ENCODE measurements around the gene CES2. TPM values are rescaled to one million over a fixed set of nuclear protein-coding genes. Genes with fewer than 3 reads are reported as not detected.
"Not testable (repeated sequence)": the region's sequence is repeated elsewhere in the genome, so short reads cannot be mapped to it uniquely, and the experiment has no call there.

The CES2 gene
- polyA plus RNA-seq, 2 of the 4 experiments (the other 2 are of a cell fraction) = 20.3 to 20.4 TPM

DNA sequence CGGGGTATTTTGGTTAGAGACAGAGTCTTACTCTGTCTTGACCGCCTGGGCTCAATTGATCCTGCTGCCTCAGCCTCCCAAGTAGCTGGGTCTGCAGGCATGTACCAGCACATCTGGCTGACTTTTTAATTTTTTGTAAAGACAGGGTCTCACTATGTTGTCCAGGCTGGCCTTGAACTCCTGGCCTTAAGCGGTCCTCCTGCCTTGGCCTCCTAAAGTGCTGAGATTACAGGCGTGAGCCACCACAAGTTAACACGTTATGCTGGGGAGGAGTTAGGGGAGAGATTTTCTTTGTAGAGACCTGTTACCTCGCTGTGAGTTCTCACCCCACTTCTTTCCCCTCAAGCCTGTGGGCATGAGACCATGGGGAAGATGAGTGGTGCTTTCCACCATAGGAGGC is 51.2 kb downstream of the CES2 start (continued):
- no peak for TF ChIP-seq REST (IDR thresholded peaks at IDR 0.05)
- no peak for TF ChIP-seq POLR2AphosphoS2 (conservative IDR thresholded peaks at IDR 0.05; ENCODE audit: low read length)
- no peak for TF ChIP-seq FOSB (CRISPR knock-in tag; IDR thresholded peaks at IDR 0.05)

GRCh38 chr16:66988197-66988788 is 53.0 kb downstream of the CES2 start, which contains the start of gene CES4A:
CES4A (plus strand) TSS chr16:66988589; CDS start chr16:66988773, 184 bp downstream.
- H3K4me1 ChIP-seq = peaks cover 4% of the 10 kb centered on the region; the same call in 1 of the 3 replicates
- CTCF ChIA-PET = interaction anchor here (0.7 to 9.5 kb wide), 6 partner anchors 11 to 182 kb away, joined by 3 to 68 read pairs (median 4); partner anchors contain the start of genes B3GNT9, CES3 and NOL3
- ATAC-seq (peak; percentile 57 to 60; a peak in 5 of 6 replicates), FAIRE-seq (no peak), DNase-seq (ENCODE audit: low read depth in 1 of 2, low spot score in 1 of 2) (no peak)
- POLR2A ChIA-PET = no interaction called here
- H3K4me2 ChIP-seq = no peak within 1 kb of the TSS
- no peak within 1 kb of the TSS for H3K4me3 ChIP-seq
- no peak for TF ChIP-seq CHD2 (IDR thresholded peaks at IDR 0.05; ENCODE audit: low read length, partially characterized antibody)
- TF ChIP-seq SREBF2 (IDR thresholded peaks at IDR 0.05) = no peak
- TF ChIP-seq HOXB5 (CRISPR knock-in tag; IDR thresholded peaks at IDR 0.05) = no peak
- 69% methylated on average over 11 of the region's 11 CpGs for WGBS (ENCODE audit: missing lambda C conversion rate)
- peak within 1 kb of the TSS; percentile 38 to 44; a peak in 2 of 6 replicates for H3K27ac ChIP-seq
- H3K9me3 ChIP-seq = no peaks in the 10 kb centered on the region

GRCh38 chr16:66991545-66992077 is 56.3 kb downstream of the CES2 start:
- Histone ChIP-seq H3K4me2 (no peak overlapping the region), H3K27ac (peak overlapping the region in 1 of 2 experiments; percentile 31; a peak in 1 of 6 replicates), H3K9me3 (no peaks in the 10 kb centered on the region), H3K4me3 (no peak overlapping the region), H3K4me1 (peaks cover 15% of the 10 kb centered on the region)
- TF ChIP-seq FOSB (CRISPR knock-in tag; IDR thresholded peaks at IDR 0.05) (no peak), GATA3 (IDR thresholded peaks at IDR 0.05; ENCODE audit: borderline replicate concordance) (no peak), RARB (CRISPR knock-in tag; IDR thresholded peaks at IDR 0.05) (no peak), HDAC2 (IDR thresholded peaks at IDR 0.05) (no peak), HOXB5 (CRISPR knock-in tag; IDR thresholded peaks at IDR 0.05) (no peak), CTCF (IDR thresholded peaks at IDR 0.05) (no peak), EHMT2 (IDR thresholded peaks at IDR 0.05; ENCODE audit: low read depth) (no peak), FOSL2 (IDR thresholded peaks at IDR 0.05) (no peak), FOSL2 (CRISPR knock-in tag; IDR thresholded peaks at IDR 0.05) (no peak), MAZ (IDR thresholded peaks at IDR 0.05; ENCODE audit: borderline replicate concordance, low read depth, low read length) (no peak), RFX5 (IDR thresholded peaks at IDR 0.05) (no peak), POLR2A (IDR thresholded peaks at IDR 0.05; ENCODE audit: low read length) (no peak), FOXS1 (CRISPR knock-in tag; IDR thresholded peaks at IDR 0.05) (no peak), ZFP36 (IDR thresholded peaks at IDR 0.05; ENCODE audit: borderline replicate concordance, partially characterized antibody) (no peak), HOXA7 (CRISPR knock-in tag; IDR thresholded peaks at IDR 0.05) (no peak), NPAS2 (CRISPR knock-in tag; IDR thresholded peaks at IDR 0.05; ENCODE audit: borderline replicate concordance) (no peak), TP53 (CRISPR knock-in tag; IDR thresholded peaks at IDR 0.05) (no peak), EHF (CRISPR knock-in tag; IDR thresholded peaks at IDR 0.05) (no peak)
- FAIRE-seq (no peak), ATAC-seq (no peak), DNase-seq (ENCODE audit: low read depth in 1 of 2, low spot score in 1 of 2) (no peak)
- 35% methylated on average over 2 of the region's 2 CpGs for WGBS (ENCODE audit: missing lambda C conversion rate)
- CTCF ChIA-PET = interaction anchor here (0.9 to 9.5 kb wide), 13 partner anchors 14 to 198 kb away, joined by 3 to 68 read pairs (median 4); partner anchors contain the start of genes EXOC3L1, NOL3 and TRADD
- POLR2A ChIA-PET = no interaction called here

DNA sequence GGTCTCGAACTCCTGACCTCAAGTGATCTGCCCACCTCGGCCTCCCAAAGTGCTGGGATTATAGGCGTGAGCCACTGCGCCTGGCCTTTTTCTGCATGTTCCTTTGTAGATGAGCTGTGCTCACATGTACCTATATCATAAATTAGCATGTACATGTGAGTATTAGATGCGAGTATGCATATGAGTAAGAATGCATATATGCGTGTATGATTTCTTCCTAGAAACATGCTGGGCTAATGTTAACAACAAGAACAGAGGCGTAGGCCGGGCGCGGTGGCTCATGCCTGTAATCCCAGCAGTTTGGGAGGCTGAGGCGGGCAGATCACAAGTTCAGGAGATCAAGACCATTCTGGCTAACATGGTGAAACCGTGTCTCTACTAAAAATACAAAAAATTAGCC is 58.2 kb downstream of the CES2 start:
- ATAC-seq; H3K4me2 ChIP-seq; H3K9me3 ChIP-seq; FAIRE-seq; H3K4me3 ChIP-seq; H3K27ac ChIP-seq; DNase-seq (ENCODE audit: low read depth in 1 of 2, low spot score in 1 of 2); POLR2A ChIA-PET: not testable (repeated sequence)
- peaks cover 20% of the 10 kb centered on the region for H3K4me1 ChIP-seq
- CTCF ChIA-PET = interaction anchor here (1.0 to 9.5 kb wide), 7 partner anchors 8 to 192 kb away, joined by 3 to 68 read pairs (median 10); no protein-coding TSS in a partner anchor
- 88% methylated on average over 12 of the region's 12 CpGs for WGBS (ENCODE audit: missing lambda C conversion rate)
